Breast epithelium (tissue), 3 donors: ENCODE measurements around the gene BRD7.

Source experiments
- CTCF ChIP-seq, 3 donors: fragments of 450-650 bp; IDR thresholded peaks; one replicate each; pipeline ENCODE4 v1.5.1; 2016 to 2017; ENCODE audit warnings: antibody characterized with exemption in 3 of 3, mild to moderate bottlenecking in 3 of 3, moderate library complexity in 3 of 3
- POLR2A ChIP-seq: fragments of 450-650 bp; IDR thresholded peaks from one replicate; pipeline ENCODE4 v1.6.1; 2016; ENCODE audit warnings: antibody characterized with exemption, mild to moderate bottlenecking, moderate library complexity

DNA sequence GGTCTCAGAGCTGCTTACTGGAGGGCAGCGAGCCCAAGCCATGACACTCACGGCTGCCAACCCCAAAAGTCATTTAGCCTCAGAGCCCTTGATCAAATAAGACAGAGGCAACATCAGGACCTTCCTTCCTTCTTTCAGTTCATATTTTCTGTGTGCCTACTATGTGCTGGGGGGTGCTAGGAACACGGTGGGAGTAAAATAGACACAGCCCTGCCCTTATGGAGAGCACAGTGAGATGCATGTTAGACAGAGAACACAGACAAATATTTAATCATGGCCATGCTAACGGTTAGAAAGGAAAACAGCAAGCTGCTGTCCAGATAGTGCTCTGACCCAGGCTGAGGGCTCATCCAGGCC lies 4.5 kb upstream of the BRD7 start:
- no peak for TF ChIP-seq CTCF (IDR thresholded peaks at IDR 0.05)
- no peak for TF ChIP-seq POLR2A
